Neutrophil (primary cell): ENCODE results near the gene RABGAP1L.

Experiments
- H3K27ac ChIP-seq: fragments of 200-600 bp; sonication (generic); 2 replicates; pipeline ENCODE4 v1.5.1; 2016; ENCODE audit warnings: mild to moderate bottlenecking, moderate library complexity
- H3K27me3 ChIP-seq: fragments of 200-600 bp; sonication (generic); 2 replicates; pipeline ENCODE4 v1.6.0; 2016; ENCODE audit warnings: mild to moderate bottlenecking
- H3K36me3 ChIP-seq: fragments of 200-600 bp; sonication (generic); 2 replicates; pipeline ENCODE4 v1.5.1; 2017
- H3K4me1 ChIP-seq, 2 experiments: fragments of 200-600 bp in 1 of 2; sonication (generic) in 1 of 2; 1 replicate in 1 of 2; 2 replicates in 1 of 2; pipeline versions ENCODE4 v1.5.1 to v1.6.1; 2013 to 2016; ENCODE audit warnings: low read depth in 1 of 2, low read length in 1 of 2, mild to moderate bottlenecking in 1 of 2, moderate library complexity in 1 of 2; ENCODE audit not compliant: control insufficient read depth in 1 of 2, insufficient read depth in 1 of 2
- H3K4me3 ChIP-seq, 2 experiments: fragments of 200-600 bp in 1 of 2; sonication (generic) in 1 of 2; 1 replicate in 1 of 2; 2 replicates in 1 of 2; pipeline ENCODE4 v1.5.1; 2013 to 2016; ENCODE audit warnings: low read depth in 1 of 2, low read length in 1 of 2, mild to moderate bottlenecking in 1 of 2, moderate library complexity in 1 of 2
- H3K9me3 ChIP-seq: fragments of 200-600 bp; sonication (generic); 2 replicates; pipeline ENCODE4 v1.5.1; 2016
- CTCF ChIP-seq: fragments of 200-600 bp; sonication (generic); IDR thresholded peaks from 2 replicates; pipeline ENCODE4 v1.5.1; 2016; ENCODE audit warnings: antibody characterized with exemption

Gene RABGAP1L

GRCh38 chr1:174696026-174696821 is 536.9 kb downstream of the RABGAP1L start:
- no peaks in the 10 kb centered on the region for H3K27me3 ChIP-seq
- H3K36me3 ChIP-seq = no peaks in the 10 kb centered on the region
- no peak for TF ChIP-seq CTCF
- H3K9me3 ChIP-seq = no peaks in the 10 kb centered on the region
- H3K4me3 ChIP-seq = no peak overlapping the region
- no peak overlapping the region for H3K27ac ChIP-seq
- no peaks in the 10 kb centered on the region for H3K4me1 ChIP-seq

- Histone ChIP-seq H3K27me3 (no peaks in the 10 kb centered on the region), H3K4me1 (no peaks in the 10 kb centered on the region), H3K4me3 (no peak overlapping the region), H3K36me3 (no peaks in the 10 kb centered on the region), H3K27ac (no peak overlapping the region), H3K9me3 (no peaks in the 10 kb centered on the region)
- no peak for TF ChIP-seq CTCF
Observed at GRCh38 chr1:174700314-174700713, 541.0 kb downstream of the RABGAP1L start.

GRCh38 chr1:174700775-174701174 is 541.5 kb downstream of the RABGAP1L start:
- Histone ChIP-seq H3K4me3 (no peak overlapping the region), H3K36me3 (no peaks in the 10 kb centered on the region), H3K27ac (no peak overlapping the region), H3K4me1 (no peaks in the 10 kb centered on the region), H3K9me3 (no peaks in the 10 kb centered on the region), H3K27me3 (no peaks in the 10 kb centered on the region)
- no peak for TF ChIP-seq CTCF

GRCh38 chr1:174701565-174701964 is 542.2 kb downstream of the RABGAP1L start:
- H3K4me1 ChIP-seq = no peaks in the 10 kb centered on the region
- H3K9me3 ChIP-seq = no peaks in the 10 kb centered on the region
- no peaks in the 10 kb centered on the region for H3K27me3 ChIP-seq
- no peaks in the 10 kb centered on the region for H3K36me3 ChIP-seq
- no peak overlapping the region for H3K27ac ChIP-seq
- TF ChIP-seq CTCF = no peak
- H3K4me3 ChIP-seq = no peak overlapping the region

- Histone ChIP-seq H3K4me3 (no peak overlapping the region), H3K27me3 (no peaks in the 10 kb centered on the region), H3K36me3 (no peaks in the 10 kb centered on the region), H3K4me1 (no peaks in the 10 kb centered on the region), H3K27ac (no peak overlapping the region), H3K9me3 (no peaks in the 10 kb centered on the region)
- no peak for TF ChIP-seq CTCF
Observed at GRCh38 chr1:174702011-174702410, 542.7 kb downstream of the RABGAP1L start.
